OCI-LY3 (cell line): ENCODE results near the gene TTC32.

Source experiments
- CTCF ChIP-seq: fragments of 200-600, 300-600 bp; sonication (generic); IDR thresholded peaks from 2 replicates; pipeline ENCODE4 v1.5.1; 2014; ENCODE audit warnings: antibody characterized with exemption, low read length, low read depth
- EZH2phosphoT487 ChIP-seq: fragments of 200-600 bp; shearing (Covaris generic); IDR thresholded peaks from 2 replicates; pipeline ENCODE4 v1.6.1; 2018; ENCODE audit warnings: antibody characterized with exemption, mixed run types, low read depth

GRCh38 chr2:19943189-19943588, 41.4 kb upstream of the TTC32 start:
- TF ChIP-seq CTCF, result no peak
- TF ChIP-seq EZH2phosphoT487, result no peak
